GM12878 (cell line): ENCODE results near the gene ZNF385D. TPM values are rescaled to one million over a fixed set of nuclear protein-coding genes. Genes with fewer than 3 reads are reported as not detected.

Experiments used
- ATAC-seq: fragments of 200-7000 bp; cut with Tn5 transposase; 3 replicates; pipeline ENCODE4 v1.9.1; 2020; ENCODE audit warnings: mild to moderate bottlenecking, moderate library complexity
- BruUV-seq: library from RNA; stranded (reverse); fragments of 400-500 nt; replicated peaks from 2 replicates; lab custom pipeline; 2021; lab: Mats Ljungman, UMichigan
- CTCF ChIA-PET: fragments of 300-600 bp; sonication (Branson Sonifier 250); formaldehyde crosslinking; extraction: SDS; loops from one replicate; lab custom pipeline; 2021; ENCODE audit warnings: inconsistent platforms; lab: Yijun Ruan, JAX
- POLR2A ChIA-PET: fragments of 350-600 bp; formaldehyde crosslinking; extraction: SDS; loops from one replicate; lab custom pipeline; 2021; ENCODE audit warnings: inconsistent platforms; lab: Charles Lee
- RAD21 ChIA-PET: fragments of 300-600 bp; sonication (Branson Sonifier 250); formaldehyde crosslinking; loops from one replicate; lab custom pipeline; 2023; ENCODE audit warnings: antibody characterized with exemption; ENCODE audit not compliant: unreplicated experiment; lab: Charles Lee
- SMC1A ChIA-PET: fragments of 300-600 bp; sonication (Branson Sonifier 250); formaldehyde crosslinking; loops from one replicate; lab custom pipeline; 2023; ENCODE audit not compliant: unreplicated experiment, uncharacterized antibody; lab: Charles Lee
- DNase-seq: peaks from one replicate; pipeline ENCODE4 v3.0.0-alpha.2; 2011; ENCODE audit warnings: low read depth, low spot score
- FAIRE-seq: peaks from 3 replicates; lab custom pipeline; 2011; peaks lifted over from hg19 to GRCh38; lab: Jason Lieb, UNC
- H2AFZ ChIP-seq: 2 replicates; pipeline ENCODE4 v1.6.0; 2011; ENCODE audit warnings: low read depth, low read length, control low read depth; ENCODE audit not compliant: control insufficient read depth
- H3K27ac ChIP-seq: 2 replicates; pipeline ENCODE4 v1.5.1; 2011; ENCODE audit warnings: control low read depth; ENCODE audit not compliant: control insufficient read depth, insufficient read depth
- H3K27me3 ChIP-seq, 2 experiments: replicated peaks in 1 of 2; 2 replicates each; pipeline versions ENCODE4 v1.6.0 to v1.6.1; 2011; ENCODE audit warnings: low read length in 1 of 2; ENCODE audit not compliant: control insufficient read depth in 2 of 2, insufficient read depth in 2 of 2
- H3K36me3 ChIP-seq, 2 experiments: 2 replicates each; pipeline ENCODE4 v1.5.1; 2011; ENCODE audit warnings: low read length in 1 of 2; ENCODE audit not compliant: control insufficient read depth in 2 of 2, insufficient read depth in 2 of 2
- H3K4me1 ChIP-seq: 2 replicates; pipeline ENCODE4 v1.6.1; 2011; ENCODE audit warnings: mild to moderate bottlenecking, low read length, moderate library complexity, mixed read lengths; ENCODE audit not compliant: control insufficient read depth, insufficient read depth
- H3K4me2 ChIP-seq: 2 replicates; pipeline ENCODE4 v1.6.0; 2011; ENCODE audit warnings: control low read depth; ENCODE audit not compliant: control insufficient read depth, insufficient read depth
- H3K4me3 ChIP-seq: fragments of 200-600 bp; sonication (generic); 2 replicates; pipeline ENCODE4 v1.5.1; 2016
- H3K79me2 ChIP-seq: 2 replicates; pipeline ENCODE4 v1.6.0; 2011; ENCODE audit warnings: low read length; ENCODE audit not compliant: control insufficient read depth, insufficient read depth
- H3K9ac ChIP-seq: 2 replicates; pipeline ENCODE4 v1.8.0; 2011; ENCODE audit warnings: low read length, control low read depth, mixed read lengths; ENCODE audit not compliant: control insufficient read depth, insufficient read depth
- H3K9me3 ChIP-seq: replicated peaks from 3 replicates; pipeline ENCODE4 v1.5.1; 2011; ENCODE audit warnings: mild to moderate bottlenecking, low read length; ENCODE audit not compliant: control insufficient read depth, insufficient read depth
- H4K20me1 ChIP-seq: 2 replicates; pipeline ENCODE4 v1.6.0; 2011; ENCODE audit not compliant: control insufficient read depth, insufficient read depth
- CBX5 ChIP-seq: sonication (generic); IDR thresholded peaks from 2 replicates; pipeline ENCODE4 v1.6.1; 2016; ENCODE audit warnings: low read depth, moderate library complexity, mild to moderate bottlenecking, inconsistent platforms
- DPF2 ChIP-seq: fragments of 450-650 bp; IDR thresholded peaks from 2 replicates; pipeline ENCODE4 v1.6.1; 2017; ENCODE audit warnings: mild to moderate bottlenecking
- PAX8 ChIP-seq: fragments of 450-650 bp; IDR thresholded peaks from 2 replicates; pipeline ENCODE4 v1.6.1; 2017; ENCODE audit warnings: mild to moderate bottlenecking, moderate library complexity
- ZNF24 ChIP-seq: fragments of 450-650 bp; IDR thresholded peaks from 2 replicates; pipeline ENCODE4 v1.6.1; 2017; ENCODE audit warnings: antibody characterized with exemption, mild to moderate bottlenecking
- WGBS: methylation state at CpG from one replicate; pipeline ENCODE4 v1.1.6; 2016; ENCODE audit warnings: low lambda C conversion rate; ENCODE audit not compliant: insufficient replicate concordance, insufficient coverage; ENCODE audit errors: missing lambda C conversion rate; 5-methylcytosine and 5-hydroxymethylcytosine counted together
- in situ Hi-C: fragments of 300-500 bp; cut with MboI; formaldehyde crosslinking; loops from 9 replicates; pipeline ENCODE4 v1.14.3; 2018; ENCODE audit warnings: mixed read lengths
- intact Hi-C: fragments of 100-400 bp; cut with micrococcal nuclease; formaldehyde crosslinking; loops from one replicate; pipeline ENCODE4 v1.14.2; 2022; ENCODE audit not compliant: unreplicated experiment
- polyA plus RNA-seq, 11 experiments: library from polyadenylated mRNA; depleted of rRNA in 4 of 11; unstranded in 6 of 11; stranded (reverse) in 5 of 11; fragments of >200 nt; fragmentation: Nextera tagmentation in 4 of 11; fragmentation: Illumina TruSeq in 1 of 11; extraction: Ambion mirVana in 4 of 11; extraction: Trizol in 1 of 11; gene quantifications; 1 replicate in 1 of 11; 2 replicates in 10 of 11; pipeline versions ENCODE4 v1.2.1 to v1.2.3, GENCODE V29; 2011 to 2016; ENCODE audit warnings: inconsistent platforms in 2 of 11, missing spikeins in 2 of 11, low read depth in 1 of 11
- total RNA-seq, 4 experiments: library from RNA; depleted of rRNA in 3 of 4; stranded (reverse); fragments of >200 nt in 3 of 4; fragmentation: Illumina TruSeq in 1 of 4; extraction: Trizol in 1 of 4; gene quantifications; 2 replicates each; pipeline versions ENCODE4 v1.2.1 to v1.2.3, GENCODE V29; 2013 to 2021

The ZNF385D gene
- total and polyA plus RNA-seq, 10 of the 15 experiments (the other 5 are each of a cell fraction or from before 2014, with no cell fraction given) = 0.01 to 0.62 (median 0.18) TPM; not detected in 5

DNA sequence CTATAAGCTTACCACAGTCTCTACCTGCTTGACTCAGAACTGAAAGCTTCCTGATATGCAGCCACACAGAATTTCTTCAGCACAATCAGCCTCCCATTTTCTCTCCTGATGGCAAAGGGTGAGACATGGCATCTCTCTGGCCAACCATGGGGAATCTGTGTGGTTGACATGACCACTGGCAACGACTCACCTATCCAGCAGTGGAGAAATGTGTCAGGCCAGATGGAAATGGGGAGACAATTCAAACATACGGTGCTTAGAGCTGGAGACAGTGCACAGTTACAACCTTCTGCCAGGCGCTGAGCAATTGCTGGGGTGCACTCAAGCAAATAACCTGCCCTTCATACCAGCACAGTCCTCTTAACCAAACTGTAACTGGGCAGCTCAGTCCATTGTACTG, 3.6 kb downstream of the ZNF385D start:
- POLR2A ChIA-PET = no interaction called here
- RAD21 ChIA-PET = no interaction called here
- Histone ChIP-seq H4K20me1 (no peaks in the 10 kb centered on the region), H3K9ac (no peak overlapping the region), H3K79me2 (no peaks in the 10 kb centered on the region), H3K4me3 (no peak overlapping the region), H3K27ac (no peak overlapping the region), H3K4me2 (no peak overlapping the region), H3K27me3 (no peaks in the 10 kb centered on the region), H3K9me3 (no peaks in the 10 kb centered on the region), H3K36me3 (no peaks in the 10 kb centered on the region), H3K4me1 (no peaks in the 10 kb centered on the region), H2AFZ (no peak overlapping the region)
- CTCF ChIA-PET = no interaction called here
- in situ Hi-C loops (no loop called here), intact Hi-C loops (no loop called here)
- 7% methylated on average over 3 of the region's 3 CpGs for WGBS
- ATAC-seq (no peak), FAIRE-seq (no peak), DNase-seq (no peak)
- SMC1A ChIA-PET = interaction anchor here (0.6 kb wide), 1 partner anchor 1965 kb away, joined by 3 read pairs; no protein-coding TSS in a partner anchor
- no peak for TF ChIP-seq CBX5
- no peak for TF ChIP-seq ZNF24
- TF ChIP-seq DPF2 = no peak
- no TSS peak for BruUV-seq

DNA sequence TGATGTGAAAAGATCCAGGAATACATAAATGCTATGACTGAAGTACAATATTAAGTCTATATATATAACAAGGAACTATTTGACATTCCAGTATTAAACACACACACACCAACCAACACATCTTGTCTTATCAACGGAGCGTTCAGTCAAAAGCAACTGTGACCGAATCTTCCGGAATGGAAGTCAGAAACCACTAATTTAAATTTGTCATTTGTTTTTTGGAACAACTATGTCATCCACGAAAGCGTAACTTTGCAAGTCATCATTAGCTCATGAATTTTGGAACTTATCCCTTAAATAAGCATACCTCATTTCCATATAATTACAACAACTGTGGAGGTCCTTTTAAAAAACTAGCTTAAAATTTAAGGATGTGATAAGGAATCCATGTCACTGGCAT, 5.0 kb downstream of the ZNF385D start:
- Histone ChIP-seq H3K27ac (no peak overlapping the region), H3K9me3 (no peaks in the 10 kb centered on the region), H4K20me1 (no peaks in the 10 kb centered on the region), H3K9ac (no peak overlapping the region), H3K27me3 (no peaks in the 10 kb centered on the region), H2AFZ (no peak overlapping the region), H3K4me3 (no peak overlapping the region), H3K4me2 (no peak overlapping the region), H3K79me2 (no peaks in the 10 kb centered on the region), H3K4me1 (no peaks in the 10 kb centered on the region), H3K36me3 (no peaks in the 10 kb centered on the region)
- ATAC-seq = no peak
- ChIA-PET POLR2A (no interaction called here), CTCF (no interaction called here), SMC1A (interaction anchor here (1.0 kb wide), 2 partner anchors 15 to 18 kb away, joined by 3 read pairs; no protein-coding TSS in a partner anchor), RAD21 (no interaction called here)
- no peak for DNase-seq
- WGBS = 24% methylated on average over 6 of the region's 6 CpGs
- FAIRE-seq = no peak
- TF ChIP-seq PAX8 = no peak
- in situ Hi-C loops (no loop called here), intact Hi-C loops (no loop called here)
- no TSS peak for BruUV-seq
